Activated naive CD8-positive, alpha-beta T cell treated with anti-CD3 and anti-CD28 coated beads, Interleukin-2, amount 10 ng/mL, durations not matched to agents 7 days and 5 days (primary cell): ENCODE results near the gene RGS7. TPM values are rescaled to one million over a fixed set of nuclear protein-coding genes. Genes with fewer than 3 reads are reported as not detected.
A peak's percentile ranks its signal among the peaks of the same experiment; 100 is the strongest.

ENCODE experiments used
- ATAC-seq: fragments of 150-1000 bp; cut with Tn5 transposase; one replicate; pipeline ENCODE4 v1.10.0; 2021; ENCODE audit warnings: low read depth, moderate library complexity
- POLR2A ChIA-PET: fragments of 350-600 bp; sonication (Branson Sonifier 250); formaldehyde crosslinking; loops from one replicate; lab custom pipeline; 2021; ENCODE audit warnings: antibody characterized with exemption; lab: Charles Lee
- DNase-seq: peaks from one replicate; pipeline ENCODE4 v3.0.0; 2021
- H3K27ac Mint-ChIP-seq: one replicate; pipeline ENCODE4 v1.8.0; 2022; ENCODE audit warnings: mild to moderate bottlenecking, mixed read lengths
- H3K27me3 Mint-ChIP-seq: one replicate; pipeline ENCODE4 v1.8.0; 2022; ENCODE audit warnings: mild to moderate bottlenecking, moderate library complexity, mixed read lengths
- H3K36me3 Mint-ChIP-seq: one replicate; pipeline ENCODE4 v1.8.0; 2021; ENCODE audit warnings: mild to moderate bottlenecking, mixed read lengths
- H3K4me1 Mint-ChIP-seq: one replicate; pipeline ENCODE4 v1.8.0; 2021; ENCODE audit warnings: mixed read lengths
- H3K4me3 Mint-ChIP-seq: one replicate; pipeline ENCODE4 v1.8.0; 2022; ENCODE audit warnings: mild to moderate bottlenecking, moderate library complexity, mixed read lengths
- H3K9me3 Mint-ChIP-seq: one replicate; pipeline ENCODE4 v1.8.0; 2021; ENCODE audit warnings: mixed read lengths
- total RNA-seq, 2 experiments: library from RNA; stranded (reverse); gene quantifications; one replicate each; pipeline ENCODE4 v1.2.3, GENCODE V29; 2021

RGS7 gene
- total RNA-seq, 2 experiments from 2014 or later, result not detected

DNA sequence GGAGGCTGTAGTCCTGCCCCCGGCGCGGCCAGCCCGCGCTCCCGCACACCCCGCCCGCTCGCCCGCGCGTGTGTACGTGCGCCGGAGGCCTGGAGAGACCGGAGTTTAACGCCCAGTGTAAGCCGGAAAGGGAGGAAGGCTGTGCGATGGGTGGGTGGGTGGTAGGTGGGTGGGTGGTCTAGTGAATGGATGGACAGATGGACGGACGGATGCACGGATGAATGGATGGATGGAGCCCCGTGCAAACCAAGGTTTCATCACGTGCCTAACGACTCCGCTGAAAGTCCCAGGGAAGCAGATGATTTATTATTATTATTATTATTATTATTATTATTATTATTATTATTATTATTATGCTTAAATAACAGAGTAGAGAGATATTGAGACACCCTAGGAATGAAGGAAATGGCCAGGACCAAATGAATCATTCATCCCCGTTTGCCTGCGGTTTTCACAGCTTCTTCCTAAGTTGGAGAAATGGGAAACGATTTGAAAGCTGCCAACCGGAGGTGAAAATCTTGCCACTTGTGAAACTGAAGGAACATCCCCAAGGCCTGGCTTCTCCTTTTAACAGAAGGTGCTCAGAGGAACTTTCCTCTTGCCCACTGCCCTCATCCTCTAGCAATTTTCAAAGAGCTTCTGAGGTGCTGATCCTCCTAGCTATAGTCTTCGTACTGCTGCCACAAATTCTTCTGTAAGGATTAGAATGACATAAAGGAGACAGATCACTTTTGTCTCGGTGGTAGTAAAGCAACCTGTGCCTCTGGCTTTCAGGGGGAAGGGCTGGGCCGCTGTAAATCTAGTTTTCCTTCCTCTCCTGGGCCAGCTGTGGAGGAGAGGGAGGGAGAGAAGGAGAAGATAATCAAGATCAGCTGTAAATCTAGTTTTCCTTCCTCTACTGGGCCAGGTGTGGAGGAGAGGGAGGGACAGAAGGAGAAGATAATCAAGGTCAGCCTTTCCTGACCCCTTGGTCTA is 648 bp upstream of the RGS7 start:
- POLR2A ChIA-PET, result no interaction called here
- peaks cover 41% of the 10 kb centered on the region for H3K27me3 Mint-ChIP-seq

DNA sequence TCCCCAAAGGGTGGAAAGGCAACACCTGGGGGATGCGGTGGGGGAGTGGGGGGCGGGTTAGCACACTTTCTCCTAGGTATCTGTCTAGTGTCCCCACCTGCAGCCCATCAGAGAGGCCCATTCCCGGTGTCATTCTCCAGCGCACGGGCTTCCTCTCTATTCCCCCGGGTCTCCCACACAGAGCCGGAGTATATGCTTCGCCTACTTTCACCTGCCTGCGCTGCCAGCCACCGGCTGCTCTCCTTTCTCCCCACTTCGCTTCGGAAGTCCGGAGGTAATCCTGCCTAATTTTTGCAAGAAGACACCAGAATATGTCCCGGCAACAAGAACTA is 852 bp downstream of the RGS7 start:
- H3K9me3 Mint-ChIP-seq, result no peaks in the 10 kb centered on the region
- H3K27me3 Mint-ChIP-seq, result peaks cover 41% of the 10 kb centered on the region
- DNase-seq (no peak), ATAC-seq (no peak)
- H3K4me3 Mint-ChIP-seq, result peak overlapping the region; percentile 29
- H3K4me1 Mint-ChIP-seq, result no peaks in the 10 kb centered on the region
- H3K36me3 Mint-ChIP-seq, result no peaks in the 10 kb centered on the region
- POLR2A ChIA-PET, result no interaction called here
- H3K27ac Mint-ChIP-seq, result no peak overlapping the region

More for the DNA sequence above, 648 bp upstream of the RGS7 start:
- Mint-ChIP-seq H3K9me3 (no peaks in the 10 kb centered on the region), H3K4me3 (peak overlapping the region; percentile 38), H3K36me3 (no peaks in the 10 kb centered on the region), H3K4me1 (no peaks in the 10 kb centered on the region), H3K27ac (no peak overlapping the region)
- DNase-seq, result no peak
- no peak for ATAC-seq

GRCh38 chr1:241355311-241356010 is 1.5 kb downstream of the RGS7 start:
- DNase-seq (no peak), ATAC-seq (no peak)
- no peak overlapping the region for H3K4me3 Mint-ChIP-seq
- H3K36me3 Mint-ChIP-seq, result no peaks in the 10 kb centered on the region
- no peaks in the 10 kb centered on the region for H3K9me3 Mint-ChIP-seq
- no peaks in the 10 kb centered on the region for H3K4me1 Mint-ChIP-seq
- POLR2A ChIA-PET, result no interaction called here
- H3K27ac Mint-ChIP-seq, result no peak overlapping the region
- H3K27me3 Mint-ChIP-seq, result peaks cover 39% of the 10 kb centered on the region

GRCh38 chr1:241352401-241352800 is 4.6 kb downstream of the RGS7 start:
- no peaks in the 10 kb centered on the region for H3K4me1 Mint-ChIP-seq
- no peak overlapping the region for H3K27ac Mint-ChIP-seq
- ATAC-seq (no peak), DNase-seq (no peak)
- peaks cover 19% of the 10 kb centered on the region for H3K27me3 Mint-ChIP-seq
- POLR2A ChIA-PET, result no interaction called here
- H3K9me3 Mint-ChIP-seq, result no peaks in the 10 kb centered on the region
- H3K4me3 Mint-ChIP-seq, result no peak overlapping the region
- no peaks in the 10 kb centered on the region for H3K36me3 Mint-ChIP-seq

GRCh38 chr1:241351841-241352240 is 5.2 kb downstream of the RGS7 start:
- no peaks in the 10 kb centered on the region for H3K9me3 Mint-ChIP-seq
- POLR2A ChIA-PET, result no interaction called here
- ATAC-seq, result no peak

GRCh38 chr1:241343956-241344355 is 13.0 kb downstream of the RGS7 start:
- DNase-seq (no peak), ATAC-seq (no peak)
- H3K27me3 Mint-ChIP-seq, result no peaks in the 10 kb centered on the region
- no peaks in the 10 kb centered on the region for H3K9me3 Mint-ChIP-seq
- H3K27ac Mint-ChIP-seq, result no peak overlapping the region
- no peaks in the 10 kb centered on the region for H3K4me1 Mint-ChIP-seq
- H3K36me3 Mint-ChIP-seq, result no peaks in the 10 kb centered on the region
- POLR2A ChIA-PET, result no interaction called here
- no peak overlapping the region for H3K4me3 Mint-ChIP-seq

More at GRCh38 chr1:241351841-241352240, 5.2 kb downstream of the RGS7 start:
- no peak overlapping the region for H3K27ac Mint-ChIP-seq
- H3K4me1 Mint-ChIP-seq, result no peaks in the 10 kb centered on the region
- H3K4me3 Mint-ChIP-seq, result no peak overlapping the region
- no peak for DNase-seq
- H3K27me3 Mint-ChIP-seq, result peaks cover 18% of the 10 kb centered on the region
- H3K36me3 Mint-ChIP-seq, result no peaks in the 10 kb centered on the region

DNA sequence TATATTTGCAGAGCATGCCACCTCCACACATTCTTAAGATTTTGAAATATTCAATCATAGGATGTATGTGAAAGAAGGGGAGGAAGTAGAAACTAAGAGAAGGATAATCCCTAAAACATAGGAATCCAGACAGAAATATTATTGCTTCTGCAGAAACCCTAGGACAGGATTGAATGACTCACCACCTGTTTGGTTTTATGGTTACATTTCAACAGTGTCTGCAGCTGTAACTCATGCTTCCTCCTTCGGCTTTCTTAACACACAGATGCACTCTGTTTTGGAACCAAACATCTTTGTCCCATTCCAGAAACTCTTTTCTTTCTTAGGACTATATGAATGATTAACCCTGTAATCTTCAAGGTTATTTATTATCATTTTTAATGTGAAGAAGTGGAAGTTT is 20.7 kb downstream of the RGS7 start:
- Mint-ChIP-seq H3K27ac (no peak overlapping the region), H3K4me1 (no peaks in the 10 kb centered on the region), H3K27me3 (no peaks in the 10 kb centered on the region), H3K36me3 (no peaks in the 10 kb centered on the region), H3K4me3 (no peak overlapping the region), H3K9me3 (no peaks in the 10 kb centered on the region)
- no peak for ATAC-seq
- POLR2A ChIA-PET, result no interaction called here
- no peak for DNase-seq

GRCh38 chr1:241332987-241333386 is 24.0 kb downstream of the RGS7 start:
- DNase-seq (no peak), ATAC-seq (no peak)
- POLR2A ChIA-PET, result no interaction called here
- Mint-ChIP-seq H3K27me3 (no peaks in the 10 kb centered on the region), H3K36me3 (no peaks in the 10 kb centered on the region), H3K4me3 (no peak overlapping the region), H3K4me1 (no peaks in the 10 kb centered on the region), H3K27ac (no peak overlapping the region), H3K9me3 (peaks cover 1% of the 10 kb centered on the region)

DNA sequence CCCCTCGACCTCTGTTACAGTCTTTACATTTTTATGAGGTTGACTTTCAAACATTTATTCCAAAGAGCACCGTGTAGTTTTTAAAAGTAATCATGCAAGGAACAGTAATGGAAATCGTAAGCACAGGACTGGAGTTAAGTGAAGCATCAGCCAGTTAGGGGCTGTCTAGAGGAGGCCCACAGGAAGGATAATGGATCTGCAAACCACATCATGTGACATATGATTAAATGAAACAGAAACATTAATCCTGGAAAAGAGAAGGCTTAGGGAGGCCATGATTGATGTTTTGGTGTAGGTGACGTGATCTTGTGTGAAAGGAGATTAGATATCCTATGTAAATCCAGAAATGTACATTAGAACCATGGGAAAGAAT is 25.0 kb downstream of the RGS7 start:
- Mint-ChIP-seq H3K9me3 (peaks cover 1% of the 10 kb centered on the region), H3K36me3 (no peaks in the 10 kb centered on the region), H3K27ac (no peak overlapping the region), H3K4me1 (no peaks in the 10 kb centered on the region), H3K27me3 (no peaks in the 10 kb centered on the region), H3K4me3 (no peak overlapping the region)
- POLR2A ChIA-PET, result no interaction called here
- ATAC-seq (no peak), DNase-seq (no peak)

DNA sequence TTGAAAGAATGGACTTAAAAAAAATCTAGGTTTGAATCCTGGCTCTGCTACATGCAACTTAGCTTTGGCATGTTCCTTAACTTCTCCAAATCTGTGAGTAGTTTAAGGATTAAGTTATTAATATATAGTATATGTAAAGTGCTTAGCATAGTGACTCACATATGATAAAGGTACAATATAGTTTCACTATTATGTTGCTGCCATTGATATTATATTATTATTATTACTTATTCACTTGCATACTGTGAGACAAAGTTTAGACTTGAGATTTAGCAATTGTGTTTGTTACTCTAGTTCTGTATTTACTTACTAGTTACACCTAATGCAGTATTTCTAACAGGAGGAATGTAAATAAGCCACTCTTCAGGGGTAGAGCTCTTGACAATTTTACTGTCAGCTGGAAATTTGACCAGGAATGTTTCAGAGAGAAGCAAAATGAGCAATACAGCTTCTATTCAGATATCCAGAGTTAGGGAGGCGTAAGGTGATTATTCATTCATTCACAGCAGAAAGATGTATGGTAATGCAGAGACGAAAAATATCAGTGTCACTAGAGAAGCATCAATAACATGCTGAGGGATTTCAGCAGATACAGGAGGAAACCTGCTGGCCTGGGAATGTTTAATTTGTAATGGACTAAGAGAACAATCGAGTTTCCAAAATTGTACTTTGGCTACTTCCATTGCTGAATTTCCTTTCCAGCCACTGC is 25.5 kb downstream of the RGS7 start:
- H3K9me3 Mint-ChIP-seq, result peaks cover 1% of the 10 kb centered on the region
- H3K36me3 Mint-ChIP-seq, result no peaks in the 10 kb centered on the region
- no peak for DNase-seq
- no peaks in the 10 kb centered on the region for H3K4me1 Mint-ChIP-seq
- no peak overlapping the region for H3K4me3 Mint-ChIP-seq
- ATAC-seq, result no peak
- no peak overlapping the region for H3K27ac Mint-ChIP-seq
- POLR2A ChIA-PET, result no interaction called here
- H3K27me3 Mint-ChIP-seq, result no peaks in the 10 kb centered on the region

GRCh38 chr1:241330619-241331327 is 26.2 kb downstream of the RGS7 start:
- Mint-ChIP-seq H3K9me3 (peaks cover 1% of the 10 kb centered on the region), H3K27ac (no peak overlapping the region), H3K4me1 (no peaks in the 10 kb centered on the region), H3K4me3 (no peak overlapping the region), H3K27me3 (no peaks in the 10 kb centered on the region), H3K36me3 (no peaks in the 10 kb centered on the region)
- no peak for ATAC-seq
- DNase-seq, result no peak
- POLR2A ChIA-PET, result no interaction called here

DNA sequence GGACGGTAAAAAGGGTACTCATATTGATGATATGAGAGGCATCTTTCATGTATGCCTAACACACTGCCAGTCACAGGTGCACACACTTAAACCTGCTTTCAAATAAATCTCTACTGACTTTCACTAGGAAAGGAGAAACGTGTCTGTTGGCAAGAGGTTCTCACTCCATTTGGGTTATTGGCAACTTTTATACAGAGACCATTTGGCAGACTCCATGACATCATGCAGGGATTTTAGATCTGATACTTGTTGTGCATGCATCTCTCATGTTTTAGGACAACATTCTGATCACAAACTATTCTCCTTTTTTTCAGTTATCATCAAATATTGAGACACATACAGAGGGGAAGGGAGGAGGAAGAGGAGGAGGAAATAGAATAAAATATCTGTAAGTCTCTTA is 31.5 kb downstream of the RGS7 start:
- H3K36me3 Mint-ChIP-seq, result no peaks in the 10 kb centered on the region
- H3K4me3 Mint-ChIP-seq, result no peak overlapping the region

More for the DNA sequence above, 31.5 kb downstream of the RGS7 start:
- DNase-seq, result no peak
- Mint-ChIP-seq H3K9me3 (peaks cover 1% of the 10 kb centered on the region), H3K27me3 (no peaks in the 10 kb centered on the region), H3K27ac (no peak overlapping the region), H3K4me1 (no peaks in the 10 kb centered on the region)
- POLR2A ChIA-PET, result no interaction called here
- no peak for ATAC-seq
